Measurements from ENCODE around the gene EIF2S2.

EIF2S2 gene

DNA sequence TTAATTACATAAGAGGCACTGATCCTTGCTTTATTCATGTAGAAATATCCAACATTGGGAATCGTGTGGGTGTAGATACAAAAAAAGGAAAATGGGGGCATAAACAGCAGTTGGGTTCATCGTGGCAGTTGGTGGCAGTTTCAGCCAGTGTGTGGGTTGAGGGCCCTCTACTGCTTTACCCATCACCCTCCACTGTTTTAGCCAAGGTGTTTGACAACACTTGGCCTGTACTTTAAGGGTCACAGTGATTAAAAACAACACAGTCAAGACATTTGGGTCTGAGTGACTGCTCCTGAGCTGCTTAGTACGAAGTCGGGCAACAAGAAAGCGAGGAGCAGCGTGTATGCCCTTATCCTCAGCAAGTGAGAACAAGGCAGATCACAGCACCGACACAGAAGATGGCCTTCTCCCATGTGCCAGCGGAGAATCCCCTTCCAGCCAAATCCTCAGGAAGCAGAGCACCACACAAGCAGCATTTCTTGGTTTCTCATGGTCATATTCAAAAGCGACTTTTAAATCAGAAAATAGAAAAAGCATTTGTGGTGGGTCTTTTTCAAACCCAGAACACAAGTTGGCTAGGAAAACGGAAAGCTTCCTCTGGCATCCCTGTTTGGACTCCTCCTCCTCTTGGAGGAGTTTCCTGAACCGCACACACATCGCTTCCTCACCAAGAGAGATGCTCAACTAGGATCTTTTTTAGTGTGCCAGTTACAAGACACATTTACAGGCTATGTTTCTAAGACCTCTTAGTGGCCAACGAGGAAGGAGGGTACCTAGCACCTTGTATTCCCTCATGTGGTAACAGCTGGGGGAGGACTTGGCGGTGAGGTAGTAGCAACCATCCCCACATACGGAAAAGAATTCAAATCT is 23.5 kb downstream of the EIF2S2 start:
- no peak for DNase-seq (ENCODE audit: low read depth in 2 of 2)

DNA sequence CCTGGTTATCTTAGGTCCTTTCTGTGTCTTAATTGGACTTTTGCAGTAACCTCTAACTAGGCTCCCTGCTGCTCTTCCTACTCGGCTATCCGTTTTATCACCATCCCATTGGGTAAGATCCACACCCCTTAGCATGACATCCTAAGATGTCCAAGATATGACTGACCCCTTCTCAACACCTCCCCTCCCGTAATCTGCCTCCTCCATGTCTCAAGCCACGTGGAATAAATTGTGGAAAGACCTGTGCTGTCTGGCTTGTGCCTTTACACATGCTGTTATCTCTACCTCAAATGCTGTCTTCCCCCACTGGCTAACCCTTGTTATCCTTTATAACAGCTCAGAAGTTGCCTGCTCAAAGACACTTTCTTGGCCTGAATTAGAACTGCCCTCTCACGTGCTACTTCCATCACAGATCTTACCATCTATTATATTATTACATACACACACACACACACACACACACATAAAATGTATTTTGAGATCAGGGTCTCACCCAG is 26.5 kb downstream of the EIF2S2 start:
- DNase-seq (ENCODE audit: low read depth in 2 of 2) = no peak

DNA sequence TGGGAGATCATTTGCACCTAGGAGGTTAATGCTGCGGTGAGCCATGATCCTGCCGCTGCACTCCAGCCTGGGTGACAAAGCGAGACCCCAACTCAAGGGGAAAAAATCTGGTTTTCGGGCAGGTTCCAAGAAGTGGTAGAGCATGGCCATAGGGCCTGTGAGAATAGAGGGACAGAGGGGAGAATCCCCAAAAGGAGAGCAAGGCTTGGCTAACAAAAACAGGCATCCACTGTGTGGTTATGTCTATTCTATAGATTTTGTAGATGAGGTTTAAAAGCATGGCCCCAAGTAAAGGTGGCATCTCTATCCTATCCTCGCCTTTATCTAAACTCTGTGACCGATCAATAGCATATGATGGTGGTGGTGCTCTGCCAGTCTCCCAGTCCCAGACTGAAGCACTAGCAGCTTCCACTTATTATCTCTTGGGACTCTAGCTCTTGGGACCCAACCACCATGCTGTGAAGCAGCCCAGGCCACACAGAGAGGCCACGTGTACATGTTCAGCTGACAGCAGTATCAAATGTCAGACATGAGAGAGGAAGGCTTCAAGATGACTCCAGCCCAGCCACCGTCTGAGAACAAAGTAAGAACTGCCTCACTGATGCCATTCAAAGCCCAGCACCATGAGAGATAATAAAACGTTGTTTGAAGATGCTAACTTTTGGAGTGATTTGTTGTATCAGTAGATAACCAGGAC is 27.7 kb downstream of the EIF2S2 start:
- DNase-seq (ENCODE audit: low read depth in 2 of 2) = no peak

DNA sequence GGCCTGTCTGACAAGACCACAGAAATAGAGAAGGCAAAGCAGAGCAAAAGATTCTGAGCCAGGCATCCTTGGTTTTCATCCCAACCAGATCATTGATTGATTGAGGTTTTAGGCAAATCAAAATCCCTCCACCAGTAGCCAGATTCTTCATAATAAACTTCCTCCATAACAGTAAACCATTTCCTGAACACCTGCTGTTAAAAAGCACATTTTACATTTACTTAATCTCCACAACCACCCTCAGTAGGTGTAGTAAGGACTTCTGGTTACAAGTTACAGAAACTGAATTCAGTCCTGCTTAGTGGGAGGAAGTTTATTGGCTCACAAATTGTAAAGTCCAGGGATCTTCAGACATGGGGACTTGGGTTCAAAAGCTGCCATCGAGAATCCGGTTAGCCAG is 28.3 kb downstream of the EIF2S2 start:
- DNase-seq (ENCODE audit: low read depth in 2 of 2) = no peak

DNA sequence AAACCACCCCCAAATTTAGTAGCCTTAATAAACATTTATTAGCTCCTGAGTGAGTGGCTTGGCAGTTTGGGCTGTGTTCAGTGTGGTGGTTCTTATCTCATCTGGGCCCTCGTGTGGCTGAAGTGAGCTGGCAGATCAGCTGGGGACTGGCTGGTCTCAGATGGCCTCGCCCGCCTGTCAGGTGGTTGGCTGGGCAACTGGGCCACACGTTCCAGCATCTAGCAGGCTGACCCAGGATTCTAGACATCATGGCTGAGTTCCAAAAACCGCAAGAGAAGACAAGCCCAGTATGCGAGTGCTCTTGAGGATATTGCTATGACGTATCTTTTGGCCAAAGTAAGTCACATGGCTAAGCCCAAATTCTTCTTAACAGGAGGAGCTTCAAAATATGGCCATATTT is 28.9 kb downstream of the EIF2S2 start:
- DNase-seq (ENCODE audit: low read depth in 2 of 2) = no peak

DNA sequence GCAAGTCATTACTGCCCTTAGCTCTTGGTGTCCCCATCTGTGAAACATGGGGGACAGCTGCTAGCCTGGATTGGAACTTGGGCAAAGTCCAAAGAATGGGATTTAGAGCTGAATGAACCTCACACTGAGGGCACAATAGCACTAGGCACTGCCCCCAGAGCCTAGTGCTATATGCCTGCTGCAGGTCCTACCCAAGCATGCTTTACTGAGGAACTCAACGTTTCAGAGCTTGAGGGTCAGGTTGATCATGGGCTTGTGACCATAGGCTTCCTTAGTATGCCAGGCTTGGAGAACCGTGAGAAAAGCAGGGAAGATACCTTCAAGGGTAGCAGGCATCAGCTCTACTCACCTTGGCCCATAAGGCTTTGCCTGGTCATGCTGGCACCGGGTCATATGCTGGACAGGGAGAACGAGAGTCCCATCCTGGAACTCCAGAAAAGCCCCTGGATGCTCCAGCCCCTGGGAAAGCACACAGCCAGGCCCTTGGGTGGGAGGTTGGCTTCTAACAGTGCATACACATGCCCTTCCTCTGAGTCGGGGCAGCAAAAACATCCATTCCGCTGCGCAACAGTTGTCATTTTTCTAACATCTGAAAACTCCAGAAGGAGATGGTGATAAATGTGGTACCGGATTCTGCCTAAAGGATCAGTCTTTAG is 29.7 kb downstream of the EIF2S2 start:
- DNase-seq (ENCODE audit: low read depth in 2 of 2) = no peak

DNA sequence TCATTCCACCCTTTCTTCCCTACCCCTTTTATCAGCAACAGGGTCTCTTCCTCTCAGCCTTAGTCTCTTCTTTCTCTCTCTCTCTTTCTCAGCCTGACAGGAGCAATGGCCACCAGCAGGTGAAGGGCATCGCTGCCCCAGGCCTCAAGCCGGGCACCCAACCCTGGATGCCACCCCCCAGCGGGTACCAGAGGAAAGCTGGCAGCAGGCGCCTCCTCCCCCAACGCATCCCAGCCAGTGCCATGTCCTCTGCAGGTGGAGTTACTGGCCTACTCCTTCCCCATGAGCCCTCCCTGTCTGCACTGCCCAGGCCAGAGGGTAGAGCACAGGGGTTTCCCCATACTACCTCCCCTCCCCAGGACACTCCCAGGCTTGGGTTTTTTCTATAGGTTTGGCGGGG is 32.2 kb downstream of the EIF2S2 start:
- DNase-seq (ENCODE audit: low read depth in 2 of 2) = no peak

DNA sequence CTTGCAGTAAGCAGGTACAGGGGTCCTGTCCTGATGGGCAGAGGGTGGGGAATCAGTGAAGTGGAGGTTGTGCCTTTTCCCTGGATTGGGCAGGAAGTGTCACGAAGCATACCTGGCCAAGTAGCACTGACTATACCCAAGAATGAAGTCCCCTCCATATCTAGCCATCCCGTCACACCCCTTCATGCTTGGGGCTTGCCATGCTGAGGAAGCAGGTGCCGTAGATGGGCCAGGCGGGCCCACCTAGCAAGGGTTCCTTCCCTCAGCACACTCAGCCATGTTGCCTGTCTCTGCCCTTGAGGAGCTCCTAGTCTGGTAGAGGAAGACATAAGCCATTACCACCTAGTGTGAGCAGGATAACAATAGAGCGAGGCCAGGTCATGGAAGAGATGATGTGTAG is 33.5 kb downstream of the EIF2S2 start:
- DNase-seq (ENCODE audit: low read depth in 2 of 2) = no peak

DNA sequence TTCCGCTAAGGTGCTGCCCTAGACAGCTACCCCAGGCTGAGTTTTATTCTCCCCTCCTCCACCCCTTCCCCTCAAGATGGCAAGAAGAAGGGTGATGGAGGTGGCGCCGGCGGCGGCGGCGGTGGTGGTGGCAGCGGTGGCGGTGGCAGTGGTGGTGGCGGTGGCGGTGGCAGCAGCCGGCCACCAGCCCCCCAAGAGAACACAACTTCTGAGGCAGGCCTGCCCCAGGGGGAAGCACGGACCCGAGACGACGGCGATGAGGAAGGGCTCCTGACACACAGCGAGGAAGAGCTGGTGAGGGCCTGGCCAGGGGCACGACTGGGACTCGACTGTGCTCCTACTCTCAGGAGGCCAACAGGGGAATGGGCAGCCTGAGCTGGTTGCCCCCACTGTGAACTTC is 35.1 kb downstream of the EIF2S2 start:
- DNase-seq (ENCODE audit: low read depth in 2 of 2) = no peak

DNA sequence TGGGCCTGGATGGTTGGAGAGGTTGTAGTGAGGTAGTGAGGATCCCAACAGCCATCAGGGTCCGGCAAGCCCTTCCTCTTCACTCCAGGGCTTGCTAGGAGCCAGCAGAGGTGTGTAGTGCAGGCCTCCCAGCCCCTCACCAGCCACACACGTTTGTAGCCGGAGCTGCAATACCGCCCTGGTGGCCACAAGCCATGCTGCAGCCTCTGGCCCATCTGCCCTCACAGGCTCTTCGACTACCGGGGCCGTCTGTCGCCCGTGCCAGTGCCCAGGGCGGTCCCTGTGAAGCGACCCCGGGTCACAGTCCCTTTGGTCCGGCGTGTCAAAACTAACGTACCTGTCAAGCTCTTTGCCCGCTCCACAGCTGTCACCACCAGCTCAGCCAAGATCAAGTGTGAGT is 36.4 kb downstream of the EIF2S2 start:
- no peak for DNase-seq (ENCODE audit: low read depth in 2 of 2)

DNA sequence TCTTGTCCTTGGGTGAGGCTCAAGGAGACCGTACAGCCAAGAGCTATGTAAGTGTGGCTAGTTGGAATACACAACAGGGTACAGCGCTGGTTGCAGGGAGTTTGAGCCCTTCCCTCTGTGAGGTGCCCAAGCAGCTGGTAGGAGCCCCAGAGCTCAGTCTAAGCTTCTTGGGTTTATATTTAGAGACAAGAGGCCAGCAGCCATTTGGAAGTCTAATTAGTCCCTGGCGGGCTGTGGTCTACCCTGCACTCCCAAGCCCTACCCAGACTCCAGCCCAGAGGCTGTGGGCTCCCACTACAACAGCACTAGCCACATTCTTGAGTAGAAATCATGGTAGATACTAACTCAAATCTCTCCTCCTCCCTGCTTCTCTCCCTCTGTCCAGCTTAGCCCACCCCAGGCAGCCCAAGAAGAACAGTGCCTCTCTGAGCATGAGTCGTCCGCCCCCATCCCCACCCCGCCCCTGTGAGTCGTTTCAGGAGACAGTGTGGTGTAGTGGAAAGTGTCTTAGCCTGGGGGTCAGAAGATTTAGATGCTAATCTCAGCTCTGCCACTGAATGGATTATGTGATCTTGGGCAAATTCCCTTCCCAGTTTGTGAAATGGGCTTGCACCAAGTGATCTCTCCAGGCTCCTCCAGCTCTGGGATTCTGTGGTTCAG is 37.8 kb downstream of the EIF2S2 start:
- peak; percentile 16 to 37 for DNase-seq (ENCODE audit: low read depth in 2 of 2)

DNA sequence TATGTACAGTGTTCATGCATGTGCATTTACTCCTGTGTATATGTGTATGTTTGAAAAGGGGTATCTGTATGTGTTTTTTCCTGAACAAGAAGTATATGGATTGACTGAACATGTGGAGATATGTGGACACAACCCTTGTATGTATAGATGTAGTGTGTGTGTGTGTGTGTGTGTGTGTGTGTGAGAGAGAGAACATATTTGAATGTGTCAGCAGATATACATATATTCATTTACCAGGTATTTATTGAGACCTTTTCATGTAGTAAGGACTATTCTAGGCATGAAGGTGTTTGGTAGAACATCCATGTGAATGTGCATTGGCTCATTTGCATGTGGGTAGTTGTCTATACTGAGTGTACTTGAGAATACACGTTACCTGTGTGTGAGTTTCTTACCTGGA is 39.3 kb downstream of the EIF2S2 start:
- no peak for DNase-seq (ENCODE audit: low read depth in 2 of 2)

DNA sequence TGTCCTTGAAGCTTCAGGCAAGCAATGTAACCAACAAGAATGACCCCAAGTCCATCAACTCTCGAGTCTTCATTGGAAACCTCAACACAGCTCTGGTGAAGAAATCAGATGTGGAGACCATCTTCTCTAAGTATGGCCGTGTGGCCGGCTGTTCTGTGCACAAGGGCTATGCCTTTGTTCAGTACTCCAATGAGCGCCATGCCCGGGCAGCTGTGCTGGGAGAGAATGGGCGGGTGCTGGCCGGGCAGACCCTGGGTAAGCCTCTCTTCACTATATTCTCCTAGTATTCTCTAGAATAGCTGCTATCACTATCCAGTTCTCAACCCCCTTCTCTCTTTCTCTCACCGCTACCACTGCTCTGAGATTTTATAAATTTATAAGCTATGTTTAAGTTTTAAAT is 40.0 kb downstream of the EIF2S2 start:
- DNase-seq (ENCODE audit: low read depth in 2 of 2) = no peak

DNA sequence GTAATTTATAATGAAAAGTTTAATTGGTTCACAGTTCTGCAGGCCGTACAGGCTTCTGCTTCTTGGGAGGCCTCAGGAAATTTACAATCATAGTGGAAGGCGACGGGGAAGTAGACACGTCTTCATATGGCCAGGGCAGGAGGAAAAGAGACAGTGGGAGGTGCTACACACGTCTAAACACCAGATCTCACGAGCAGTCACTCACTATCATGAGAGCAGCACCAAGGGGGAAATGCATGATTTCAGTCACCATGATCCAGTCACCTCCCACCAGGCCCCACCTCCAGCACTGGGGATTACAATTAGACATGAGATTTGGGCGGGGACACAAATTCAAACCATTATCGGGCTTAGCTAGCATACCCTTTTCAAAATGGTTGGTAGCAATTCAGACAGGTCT is 41.2 kb downstream of the EIF2S2 start:
- DNase-seq (ENCODE audit: low read depth in 2 of 2) = no peak

DNA sequence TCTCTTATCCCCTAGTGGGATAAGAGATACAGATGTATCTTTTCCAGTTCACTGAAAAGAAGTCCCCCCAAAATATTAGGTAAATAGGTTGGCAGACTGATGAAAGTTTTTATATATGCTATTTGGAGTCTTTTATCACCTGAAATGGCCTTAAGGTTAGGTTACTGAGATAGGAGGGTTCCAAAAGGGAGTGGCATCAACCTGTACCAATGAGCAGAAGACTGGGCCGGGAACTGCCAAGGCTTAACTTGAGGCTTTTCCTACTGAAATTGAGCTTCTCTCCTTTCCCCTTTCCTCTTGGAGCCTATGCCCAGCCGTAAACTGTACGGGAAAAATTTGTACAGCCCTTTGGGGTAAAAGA is 42.0 kb downstream of the EIF2S2 start:
- no peak for DNase-seq (ENCODE audit: low read depth in 2 of 2)

DNA sequence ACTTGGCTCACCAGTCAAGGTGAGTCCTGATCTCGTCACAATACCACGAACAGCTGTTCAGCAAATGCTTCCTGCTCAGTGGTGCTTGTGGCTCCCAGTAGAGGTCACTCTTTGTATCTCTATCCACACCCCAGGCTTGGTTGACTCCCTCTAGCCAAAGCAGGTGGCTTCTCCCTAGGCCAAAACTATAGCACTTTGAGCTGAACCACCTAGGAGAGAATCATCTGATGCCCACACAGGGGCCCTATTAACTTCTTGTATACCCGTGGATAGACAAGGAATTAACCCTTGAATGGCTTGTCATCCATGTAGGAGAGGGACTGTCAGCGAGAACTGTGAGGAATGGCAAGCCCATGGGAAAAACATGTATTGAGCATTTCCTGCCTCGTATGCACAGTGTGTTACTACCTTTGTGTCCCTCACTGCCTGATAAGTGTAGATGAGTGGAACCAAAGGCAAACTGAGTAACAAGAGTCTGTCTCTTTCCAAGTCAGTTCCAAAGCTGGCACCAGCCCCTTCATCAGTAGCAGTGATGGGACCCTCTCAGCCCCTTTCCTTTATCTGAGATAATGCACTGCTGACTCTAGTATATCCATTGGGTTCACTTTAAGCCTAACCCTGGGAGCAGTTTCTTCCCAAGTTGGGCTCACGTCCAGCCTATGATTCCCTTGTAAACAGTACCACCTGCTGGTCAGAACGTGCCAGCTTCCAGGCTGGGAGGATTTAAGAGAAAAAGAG is 42.5 kb downstream of the EIF2S2 start:
- DNase-seq (ENCODE audit: low read depth in 2 of 2) = peak in 1 of 2 donors; percentile 20

DNA sequence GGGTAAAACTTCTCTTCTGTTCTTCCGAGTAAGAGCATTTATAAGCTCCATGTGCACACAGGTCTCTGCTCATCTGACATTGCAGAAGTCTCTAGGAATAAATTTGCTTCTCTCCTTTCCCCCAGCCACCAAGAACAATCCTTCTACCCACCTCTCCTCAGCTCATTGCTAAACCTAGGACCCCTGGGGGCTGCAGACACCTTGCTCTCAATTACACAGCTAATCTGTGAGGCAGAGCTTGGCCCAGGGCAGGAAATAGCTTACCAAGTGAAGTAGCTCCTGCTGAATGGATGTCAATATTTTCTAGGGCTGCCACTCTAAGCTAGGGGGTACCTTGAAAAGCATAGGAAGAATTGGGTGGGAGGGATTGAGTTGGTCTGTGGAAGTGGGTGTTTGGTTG is 44.0 kb downstream of the EIF2S2 start:
- no peak for DNase-seq (ENCODE audit: low read depth in 2 of 2)

DNA sequence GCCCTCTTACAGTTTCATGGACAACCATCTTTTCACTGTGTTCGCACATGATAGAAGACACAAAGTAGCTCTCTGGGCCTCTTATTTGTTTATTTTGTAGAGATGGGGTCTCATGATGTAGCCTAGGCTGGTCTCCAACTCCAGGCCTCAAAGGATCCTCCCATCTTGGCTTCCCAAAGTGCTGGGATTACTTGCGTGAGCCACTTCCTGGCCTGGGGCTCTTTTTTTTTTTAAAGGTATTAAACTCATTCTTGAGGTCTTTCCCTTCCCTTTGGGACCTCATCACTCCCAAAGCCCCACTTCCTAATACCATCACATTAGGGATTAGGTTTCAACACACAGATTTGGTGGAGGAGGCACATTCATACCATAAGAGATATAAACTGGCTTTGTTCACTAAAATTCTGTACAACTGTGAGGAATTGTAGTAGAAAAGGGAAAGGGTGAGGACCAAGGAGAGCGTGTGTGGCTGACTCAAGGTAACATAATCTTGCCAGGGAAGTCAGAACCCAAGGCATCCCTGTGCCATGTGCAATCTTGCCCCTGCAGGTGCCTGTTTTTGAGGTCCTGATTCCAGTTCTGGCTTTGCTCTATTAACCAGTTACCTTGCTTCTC is 45.5 kb downstream of the EIF2S2 start:
- no peak for DNase-seq (ENCODE audit: low read depth in 2 of 2)

DNA sequence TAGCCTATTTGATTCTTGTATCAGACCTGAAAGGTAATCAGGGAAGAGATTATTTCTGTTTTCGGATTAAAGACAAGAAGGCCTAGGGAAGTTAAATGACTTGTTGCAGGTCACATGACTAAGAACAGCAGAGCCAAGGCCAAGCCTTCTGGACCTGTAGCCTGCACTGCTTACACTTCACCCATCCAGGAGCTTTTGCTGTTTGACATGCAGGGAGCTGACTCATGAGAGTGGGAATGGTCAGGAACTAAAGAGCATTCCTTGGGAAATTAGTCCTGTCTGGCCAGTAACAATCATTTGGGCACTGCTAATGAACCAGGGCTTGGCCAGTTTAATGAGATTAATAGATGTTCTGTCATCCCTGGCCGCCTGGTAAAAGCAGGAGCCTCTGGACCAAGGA is 46.8 kb downstream of the EIF2S2 start:
- DNase-seq (ENCODE audit: low read depth in 2 of 2) = no peak

DNA sequence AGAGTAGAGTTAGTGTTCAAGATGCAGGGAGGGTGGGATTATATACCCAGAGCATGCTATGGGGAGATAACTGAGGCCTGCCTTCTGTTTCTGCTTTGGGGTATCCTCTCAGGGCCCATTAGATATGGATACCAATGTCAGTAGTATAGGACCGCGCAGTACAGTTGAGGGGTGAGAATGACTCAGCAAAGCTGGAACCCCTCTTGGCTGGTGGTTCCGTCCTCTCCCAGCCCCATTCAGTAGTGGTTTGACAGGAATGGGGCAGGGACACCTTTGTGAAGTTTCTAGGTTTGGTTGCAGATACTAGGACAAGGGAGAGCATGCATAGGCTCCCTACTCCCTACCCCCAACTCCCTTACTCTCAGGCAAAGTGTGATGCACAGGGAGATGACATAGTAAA is 47.8 kb downstream of the EIF2S2 start:
- no peak for DNase-seq (ENCODE audit: low read depth in 2 of 2)

All from stimulated activated CD8-positive, alpha-beta memory T cell treated with anti-CD3 and anti-CD28 coated beads, Interleukin-2, amount 100 ng/mL, for 48 hours (primary cell).